T47D (cell line): ENCODE measurements around the gene PIR.

Source experiments
- DNase-seq, 2 experiments: peaks; one replicate each; pipeline versions ENCODE4 v3.0.0 to v3.0.0-alpha.2; 2011 to 2012; ENCODE audit warnings: low read depth in 1 of 2, low spot score in 1 of 2
- JUND ChIP-seq: IDR thresholded peaks from 2 replicates; pipeline ENCODE4 v1.6.1; 2012; ENCODE audit warnings: low read depth
- in situ Hi-C: cut with HindIII; loops from 2 replicates; pipeline ENCODE4 v1.10.0; 2016; ENCODE audit warnings: low sequenced_read_pairs, low pct_unique_long_range_greater_than_20kb

Gene PIR

DNA sequence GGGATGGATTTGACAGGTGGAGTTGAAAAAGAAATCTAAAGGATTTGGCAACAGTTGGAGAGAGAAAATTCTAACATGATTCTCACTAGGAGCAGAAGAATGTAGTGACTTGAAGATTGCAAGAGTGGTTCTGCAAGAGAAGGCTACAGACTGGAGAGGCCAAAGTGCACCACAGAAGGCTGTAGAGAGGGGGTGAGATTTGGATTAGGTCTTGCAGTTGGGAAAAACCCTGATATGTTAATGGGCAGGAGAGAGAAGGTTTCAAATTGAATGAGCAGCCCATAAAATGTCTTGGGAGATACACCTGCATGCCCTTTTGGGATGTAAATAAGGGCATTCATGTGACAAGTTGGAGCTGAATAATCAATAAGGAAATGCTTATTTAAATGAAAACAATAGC lies 94.3 kb downstream of the PIR start:
- TF ChIP-seq JUND, result no peak
- in situ Hi-C loops, result no loop called here

DNA sequence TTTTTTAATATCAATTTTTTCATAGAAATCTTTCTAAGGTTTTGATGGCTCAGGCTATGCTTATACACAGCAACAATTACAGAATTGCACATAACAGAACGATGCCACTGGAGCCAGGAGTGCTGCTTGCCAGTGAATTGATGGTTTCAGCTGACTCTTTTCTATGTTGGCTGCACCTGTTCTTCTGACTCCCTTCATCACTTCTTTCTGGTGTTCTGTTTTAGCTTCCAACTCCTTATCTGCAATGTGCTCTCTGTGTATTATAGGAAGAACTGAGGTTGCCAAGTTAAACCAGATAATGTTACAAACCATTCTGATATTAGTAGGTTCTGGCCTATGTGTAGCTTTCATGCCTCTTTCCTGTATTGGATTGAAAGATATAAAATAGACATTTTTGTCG lies 97.3 kb downstream of the PIR start:
- in situ Hi-C loops, result no loop called here
- TF ChIP-seq JUND, result no peak
- no peak for DNase-seq

More for the DNA sequence above, 94.3 kb downstream of the PIR start:
- DNase-seq, result no peak

DNA sequence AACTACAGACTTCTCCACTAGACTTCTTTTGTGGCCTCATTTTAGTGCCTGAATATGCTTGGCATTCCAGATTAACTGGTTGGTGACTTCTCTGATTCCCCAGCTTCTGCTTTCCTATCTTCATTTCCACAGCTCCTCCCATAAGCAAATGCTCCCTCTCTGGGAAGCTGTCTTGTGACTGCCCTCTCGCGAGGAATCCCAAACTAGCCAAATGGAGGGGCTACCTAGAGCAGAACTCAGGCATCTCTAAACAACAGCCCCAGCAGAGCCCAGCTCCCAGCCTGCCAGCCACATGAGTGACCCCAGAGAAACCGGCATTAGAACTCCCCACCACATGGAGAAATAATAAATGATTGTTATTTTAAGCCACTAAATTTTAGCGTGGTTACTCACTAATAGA lies 101.3 kb downstream of the PIR start:
- DNase-seq, result no peak
- TF ChIP-seq JUND, result no peak
- in situ Hi-C loops, result no loop called here

DNA sequence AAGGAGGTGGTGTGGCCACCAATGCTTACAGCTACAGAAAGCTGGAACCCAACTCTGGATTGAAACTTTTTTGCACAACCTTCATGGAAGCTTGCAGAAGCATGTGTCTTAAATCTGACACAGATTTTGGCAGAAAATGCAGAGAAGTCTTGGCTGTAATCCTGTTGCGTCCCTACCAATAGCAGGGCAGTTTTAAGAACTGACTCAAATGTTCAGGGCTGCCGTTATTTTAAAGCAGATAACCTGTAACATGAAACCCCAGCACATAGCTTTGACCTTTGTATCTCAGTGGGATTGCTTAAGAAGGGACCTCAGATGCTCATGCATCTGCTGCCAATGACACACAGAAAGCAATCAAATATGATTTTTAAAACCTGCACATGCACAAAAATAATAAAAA lies 108.8 kb downstream of the PIR start, which contains the start of gene VEGFD:
Gene VEGFD (minus strand): TSS at position 110 of the 400 bp plus-strand sequence. CDS start 467 bp downstream, outside the sequence.
- no peak for DNase-seq
- TF ChIP-seq JUND, result no peak
- in situ Hi-C loops, result no loop called here

DNA sequence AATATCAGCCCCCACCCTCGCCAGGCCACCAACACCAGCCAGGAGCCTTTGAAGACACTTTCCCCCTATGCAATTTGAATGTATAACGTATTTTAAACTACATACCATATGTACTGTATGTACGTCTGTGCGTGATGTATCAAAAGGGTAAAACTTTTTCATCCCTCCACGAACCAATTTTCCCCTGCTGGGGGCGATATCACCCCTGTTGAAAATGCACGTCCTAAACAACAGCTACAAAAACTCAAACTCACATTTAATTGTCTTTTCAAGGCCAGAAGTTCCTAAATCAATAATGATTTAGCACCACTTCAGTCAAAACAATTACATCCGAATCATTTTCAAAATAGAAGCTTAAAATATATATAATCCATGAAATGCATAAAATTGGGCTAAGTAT lies 110.3 kb downstream of the PIR start:
- TF ChIP-seq JUND, result no peak
- in situ Hi-C loops, result no loop called here
- no peak for DNase-seq

DNA sequence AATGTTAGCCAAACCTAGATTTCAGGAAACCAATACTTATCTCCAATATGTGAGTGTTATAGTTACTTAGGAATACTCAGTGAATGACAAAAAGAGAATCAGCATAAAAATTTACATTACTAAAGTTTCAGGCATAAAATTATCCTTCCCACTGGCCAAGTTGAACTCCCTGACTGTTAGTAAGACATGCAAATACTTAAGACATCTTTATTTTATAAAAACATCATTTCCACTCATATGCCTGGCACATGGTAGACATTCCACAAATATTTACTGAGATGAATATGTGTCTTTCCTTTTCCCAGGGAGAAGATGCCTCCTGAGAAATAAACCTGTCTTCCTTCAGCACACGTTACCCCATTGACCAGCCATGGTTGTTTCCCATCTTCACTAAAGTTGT lies 116.2 kb downstream of the PIR start:
- no peak for TF ChIP-seq JUND
- no peak for DNase-seq

DNA sequence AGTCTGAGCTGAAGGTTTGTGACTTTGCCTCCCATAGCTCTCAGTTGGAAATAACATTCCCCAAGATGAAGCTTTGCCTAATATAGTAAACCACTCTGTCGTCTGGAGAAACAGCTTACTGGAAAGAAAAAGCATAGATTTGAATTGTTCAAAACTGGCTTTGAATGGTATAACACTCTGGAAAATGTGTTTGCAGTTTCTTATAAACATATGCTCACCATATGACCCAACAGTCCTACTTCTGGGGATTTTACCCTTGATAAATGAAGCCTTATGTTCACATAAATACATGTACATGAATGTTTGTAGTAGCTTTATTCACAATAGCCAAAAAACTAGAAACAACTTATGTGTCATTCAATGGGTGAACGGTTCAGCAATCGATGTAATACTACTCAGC lies 119.2 kb downstream of the PIR start:
- DNase-seq, result no peak
- in situ Hi-C loops, result no loop called here
- TF ChIP-seq JUND, result no peak

More for the DNA sequence above, 116.2 kb downstream of the PIR start:
- in situ Hi-C loops, result no loop called here

DNA sequence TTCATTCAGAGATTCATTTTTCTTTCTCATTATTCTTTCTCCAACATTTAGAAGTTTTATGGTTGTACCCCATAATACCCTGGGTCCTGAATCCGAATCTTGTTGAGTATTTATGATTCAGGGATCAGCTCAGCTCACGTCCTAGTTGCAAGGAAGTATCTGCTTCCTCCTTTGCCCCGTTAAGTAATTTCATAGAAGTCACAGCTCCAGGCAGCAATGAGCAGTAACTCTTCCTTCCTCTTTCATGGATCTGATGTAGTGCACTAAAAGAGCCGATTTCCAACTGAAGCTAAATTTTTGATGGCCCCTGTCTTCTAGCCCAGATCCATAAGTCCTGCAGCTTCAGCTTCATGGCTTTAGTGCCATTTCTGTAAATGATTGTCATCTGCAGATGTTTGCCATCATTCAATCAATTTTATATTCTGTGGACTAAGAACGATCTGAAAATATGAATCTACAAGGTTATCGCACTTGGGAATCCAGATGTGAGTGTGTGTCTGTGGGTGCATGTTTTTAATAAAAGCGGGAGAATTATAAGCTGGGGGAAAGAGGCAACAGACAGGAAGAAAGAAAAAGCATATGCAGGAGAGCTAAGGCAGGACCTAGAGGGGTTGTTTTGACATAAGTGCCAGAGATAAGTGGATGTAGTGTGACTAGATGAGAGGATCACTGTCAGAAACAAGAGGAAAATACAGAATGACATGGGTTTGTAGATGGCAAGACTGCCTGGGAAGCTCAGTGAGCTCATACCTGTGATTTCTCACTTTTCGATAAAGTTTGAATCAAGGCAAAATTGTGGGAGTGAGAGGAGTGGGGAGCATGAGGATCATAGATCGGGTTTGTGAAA lies 126.4 kb downstream of the PIR start:
- in situ Hi-C loops, result no loop called here
- no peak for DNase-seq

DNA sequence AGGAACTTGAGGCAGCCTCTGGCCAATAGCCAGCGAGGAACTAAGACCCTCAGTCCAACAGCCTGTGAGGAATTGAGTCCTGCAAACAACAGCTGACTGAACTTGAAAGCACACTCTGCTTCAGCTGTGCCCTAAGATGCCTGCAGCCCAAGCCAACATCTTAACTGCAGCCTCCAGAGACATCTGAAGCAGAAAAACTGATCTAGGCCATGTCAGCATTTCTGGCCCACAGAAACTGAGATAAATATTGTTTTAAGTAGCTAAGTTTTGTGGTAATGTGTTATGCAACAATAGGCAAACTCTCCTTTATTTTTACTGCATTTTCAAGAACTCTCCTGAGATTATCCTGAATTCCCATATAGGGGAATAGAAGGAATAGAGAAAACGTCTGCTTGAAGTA lies 133.4 kb downstream of the PIR start:
- no peak for TF ChIP-seq JUND
- DNase-seq, result no peak
- in situ Hi-C loops, result no loop called here

More for the DNA sequence above, 126.4 kb downstream of the PIR start:
- no peak for TF ChIP-seq JUND

DNA sequence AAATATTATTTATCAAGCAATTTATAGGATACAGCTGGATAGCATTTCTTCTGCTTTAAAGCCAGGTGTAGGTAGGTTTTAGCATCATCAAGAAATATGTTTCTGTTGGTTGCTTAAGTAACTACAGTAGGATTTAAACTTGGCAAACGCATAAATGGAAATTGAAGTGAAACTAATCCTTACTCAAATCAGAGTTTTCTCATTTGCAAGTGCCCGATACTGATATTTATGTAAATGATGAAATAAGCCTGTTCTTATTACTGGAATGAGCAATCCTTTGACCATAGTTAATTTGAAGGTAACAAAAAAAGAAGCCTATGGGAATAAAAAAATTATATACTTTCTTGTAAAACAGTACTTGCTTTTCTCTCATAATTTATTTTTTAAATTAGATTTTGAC lies 134.6 kb downstream of the PIR start:
- in situ Hi-C loops, result no loop called here
- no peak for TF ChIP-seq JUND
- DNase-seq, result no peak

DNA sequence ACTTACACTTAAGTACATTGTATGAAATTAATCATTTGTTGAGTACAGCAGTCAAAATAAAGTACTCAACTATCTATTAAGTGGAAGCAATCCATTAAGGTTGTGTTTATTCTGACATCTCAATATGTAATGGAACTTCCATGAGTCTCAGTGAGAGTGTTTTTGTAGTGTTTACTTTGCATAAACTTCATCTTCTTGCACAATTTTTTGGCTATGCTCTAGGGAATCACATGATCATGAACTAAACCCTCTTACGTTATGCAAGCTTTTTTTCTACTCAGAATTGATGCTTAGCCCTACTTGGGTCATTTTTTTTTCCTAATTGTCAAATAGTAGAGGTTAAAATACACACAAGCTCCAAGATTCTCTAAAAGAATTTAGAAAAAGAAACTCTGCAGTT lies 136.7 kb downstream of the PIR start:
- no peak for TF ChIP-seq JUND
- no peak for DNase-seq
- in situ Hi-C loops, result no loop called here

DNA sequence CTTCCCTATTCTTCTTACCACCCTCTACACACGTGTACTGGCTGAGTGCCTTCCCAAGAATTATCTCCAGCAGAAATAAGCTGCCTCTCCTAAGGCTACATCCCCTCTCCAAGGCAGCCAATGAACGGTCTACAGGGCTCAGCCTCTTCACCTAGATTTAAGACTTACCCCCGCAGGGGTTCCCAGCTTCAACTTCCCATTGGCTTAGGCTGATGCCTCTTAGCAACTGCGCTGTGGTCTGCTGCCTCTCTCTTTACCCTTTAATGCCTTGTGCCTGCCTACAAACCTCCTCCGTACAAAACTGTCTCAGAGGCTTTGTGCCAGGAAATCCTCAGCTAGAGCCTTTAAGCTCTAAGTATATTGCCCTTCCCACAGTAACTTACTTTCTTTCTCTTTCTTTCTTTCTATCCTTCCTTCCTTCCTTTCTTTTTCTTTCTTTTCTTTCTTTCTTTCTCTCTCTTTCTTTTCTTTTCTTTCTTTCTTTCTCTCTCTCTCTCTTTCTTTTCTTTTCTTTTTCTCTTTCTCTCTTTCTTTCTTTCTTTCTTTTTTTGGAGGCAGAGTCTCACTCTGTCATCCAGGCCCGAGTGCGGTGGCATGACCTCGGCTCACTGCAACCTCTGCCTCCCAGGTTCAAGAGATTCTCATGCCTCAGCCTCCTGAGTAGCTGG lies 142.7 kb downstream of the PIR start:
- DNase-seq, result no peak
- in situ Hi-C loops, result no loop called here
- no peak for TF ChIP-seq JUND

DNA sequence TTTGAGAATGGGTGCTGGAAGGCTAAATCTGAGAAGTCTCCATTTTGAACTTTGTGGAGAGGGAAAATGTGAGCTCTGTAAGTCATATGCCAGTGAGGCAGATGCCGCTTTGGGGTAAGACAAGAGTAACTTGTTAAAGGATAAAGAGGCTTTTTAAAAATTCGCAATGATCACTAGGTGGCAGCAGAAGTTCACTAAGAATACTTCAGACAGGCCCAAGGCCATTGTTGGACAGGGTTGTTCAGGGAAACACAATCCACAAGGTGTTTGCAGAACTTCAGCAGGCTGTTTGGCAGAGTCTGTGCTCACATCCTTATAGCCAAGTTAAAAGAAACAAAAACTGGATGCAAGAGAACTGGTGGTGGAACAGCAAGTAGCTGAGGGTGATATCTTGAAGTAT lies 144.1 kb downstream of the PIR start:
- no peak for TF ChIP-seq JUND
- in situ Hi-C loops, result no loop called here
- DNase-seq, result peak; percentile 55 to 83
